ENCODE measurements around the gene TMEM50A. TPM values are rescaled to one million over a fixed set of nuclear protein-coding genes. Genes with fewer than 3 reads are reported as not detected.
"Not testable (repeated sequence)": the region's sequence is repeated elsewhere in the genome, so short reads cannot be mapped to it uniquely, and the experiment has no call there.

Gene TMEM50A
- total RNA-seq: 26.5 TPM

DNA sequence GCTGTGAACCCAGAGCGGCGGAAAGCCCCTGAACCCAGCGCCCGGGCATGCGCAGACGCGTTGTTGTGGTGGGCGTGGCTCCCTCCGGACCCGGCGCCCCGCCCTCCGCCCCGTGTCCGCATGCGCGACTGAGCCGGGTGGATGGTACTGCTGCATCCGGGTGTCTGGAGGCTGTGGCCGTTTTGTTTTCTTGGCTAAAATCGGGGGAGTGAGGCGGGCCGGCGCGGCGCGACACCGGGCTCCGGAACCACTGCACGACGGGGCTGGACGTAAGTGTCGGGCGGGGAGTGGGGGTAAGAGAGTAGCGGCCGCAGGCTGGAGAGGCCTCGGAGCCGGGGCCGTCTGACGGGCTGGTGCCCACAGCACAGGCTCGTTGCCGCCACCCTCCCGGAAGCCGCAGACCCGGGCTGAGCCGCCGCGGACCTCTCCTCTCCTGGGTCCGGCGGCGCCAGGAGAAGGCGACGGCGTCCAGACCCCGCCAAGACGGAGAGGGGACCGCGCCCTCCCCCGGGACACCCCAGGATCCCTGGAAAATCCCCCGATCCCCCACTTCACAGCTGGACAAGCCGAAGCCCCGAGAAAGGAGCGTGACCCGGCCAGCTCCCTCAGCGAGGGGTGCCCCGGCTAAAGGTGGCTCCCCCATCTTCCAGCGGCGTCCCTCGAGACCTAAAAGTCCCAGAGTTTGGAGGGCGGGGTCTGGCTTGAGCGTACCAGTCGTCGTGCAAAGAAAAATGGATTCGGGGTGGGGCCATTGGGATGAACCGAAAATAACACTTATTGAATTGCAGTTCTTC is at the start of gene TMEM50A:
Gene TMEM50A, plus strand, starts transcription at position 147 of the 794 bp plus-strand sequence. CDS start 2,153 bp downstream, outside the sequence.
- ATAC-seq: peak; percentile 91

DNA sequence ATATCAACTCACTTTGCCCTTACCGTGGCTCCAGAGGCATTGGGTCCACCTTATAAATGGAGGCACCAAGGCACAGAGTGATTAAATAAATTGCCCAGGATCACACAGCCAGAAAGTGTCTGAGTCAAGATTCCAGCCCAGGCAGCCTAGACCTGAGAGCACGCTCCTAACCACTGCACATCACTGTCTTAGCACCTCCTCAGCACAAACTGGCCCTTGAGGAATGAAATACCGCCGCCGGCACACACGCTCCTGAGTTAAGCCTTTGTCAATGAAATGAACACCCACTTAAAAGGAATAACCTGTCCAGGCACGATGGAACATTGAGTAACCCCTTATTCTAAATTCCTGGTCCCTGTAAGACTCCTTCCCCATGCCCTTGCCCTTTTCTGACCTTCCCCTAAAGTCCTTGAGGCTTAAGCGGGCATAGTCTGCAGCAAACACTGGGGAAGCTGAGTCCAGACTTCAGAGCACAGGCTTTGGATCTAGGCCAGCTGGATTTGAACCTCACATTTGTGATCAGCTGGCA is 49.5 kb upstream of the TMEM50A start:
- ATAC-seq; DNase-seq (ENCODE audit: low spot score): not testable (repeated sequence)

More for the DNA sequence above, at the start of gene TMEM50A:
- peak; percentile 92 for DNase-seq (ENCODE audit: low spot score)

DNA sequence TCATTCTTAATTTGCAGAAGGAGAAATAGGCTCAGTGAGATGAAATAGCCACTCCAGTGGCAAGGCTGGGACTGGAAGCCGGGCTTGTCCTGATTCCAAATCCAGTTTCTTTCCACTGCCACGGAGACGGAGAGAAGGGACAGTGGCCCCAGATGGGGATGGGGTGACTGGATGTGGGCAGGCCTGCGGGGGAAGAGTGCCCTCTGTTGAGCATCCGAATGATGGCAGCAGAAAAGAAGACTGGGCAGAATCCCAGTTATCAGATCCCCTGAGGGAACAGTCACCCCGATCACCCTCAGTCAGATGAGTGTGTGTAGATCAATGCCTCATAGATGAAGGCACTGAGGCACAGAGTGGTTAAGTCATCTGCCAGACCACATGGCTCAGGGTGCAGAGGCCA is 48.1 kb upstream of the TMEM50A start:
- ATAC-seq: peak; percentile 96
- DNase-seq (ENCODE audit: low spot score): not testable (repeated sequence)

DNA sequence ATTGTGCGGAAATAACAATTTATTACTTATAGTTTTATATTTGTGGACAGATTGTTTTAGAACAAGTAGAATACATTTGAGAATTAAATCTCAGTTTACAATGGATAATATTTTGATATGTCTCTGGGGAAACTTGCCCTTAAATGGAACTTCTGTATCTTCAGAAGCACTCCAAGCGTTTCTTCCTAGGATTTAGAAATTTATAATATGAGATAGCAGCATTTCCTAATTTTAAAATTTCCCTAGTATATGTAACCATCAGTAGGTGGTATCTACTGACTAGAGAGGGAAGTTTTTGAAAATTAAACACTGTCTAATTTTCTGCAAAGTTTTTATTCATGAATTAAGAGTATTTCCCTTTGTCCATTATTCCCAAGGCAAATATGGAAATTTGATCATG is 44.7 kb upstream of the TMEM50A start:
- ATAC-seq; DNase-seq (ENCODE audit: low spot score): not testable (repeated sequence)

DNA sequence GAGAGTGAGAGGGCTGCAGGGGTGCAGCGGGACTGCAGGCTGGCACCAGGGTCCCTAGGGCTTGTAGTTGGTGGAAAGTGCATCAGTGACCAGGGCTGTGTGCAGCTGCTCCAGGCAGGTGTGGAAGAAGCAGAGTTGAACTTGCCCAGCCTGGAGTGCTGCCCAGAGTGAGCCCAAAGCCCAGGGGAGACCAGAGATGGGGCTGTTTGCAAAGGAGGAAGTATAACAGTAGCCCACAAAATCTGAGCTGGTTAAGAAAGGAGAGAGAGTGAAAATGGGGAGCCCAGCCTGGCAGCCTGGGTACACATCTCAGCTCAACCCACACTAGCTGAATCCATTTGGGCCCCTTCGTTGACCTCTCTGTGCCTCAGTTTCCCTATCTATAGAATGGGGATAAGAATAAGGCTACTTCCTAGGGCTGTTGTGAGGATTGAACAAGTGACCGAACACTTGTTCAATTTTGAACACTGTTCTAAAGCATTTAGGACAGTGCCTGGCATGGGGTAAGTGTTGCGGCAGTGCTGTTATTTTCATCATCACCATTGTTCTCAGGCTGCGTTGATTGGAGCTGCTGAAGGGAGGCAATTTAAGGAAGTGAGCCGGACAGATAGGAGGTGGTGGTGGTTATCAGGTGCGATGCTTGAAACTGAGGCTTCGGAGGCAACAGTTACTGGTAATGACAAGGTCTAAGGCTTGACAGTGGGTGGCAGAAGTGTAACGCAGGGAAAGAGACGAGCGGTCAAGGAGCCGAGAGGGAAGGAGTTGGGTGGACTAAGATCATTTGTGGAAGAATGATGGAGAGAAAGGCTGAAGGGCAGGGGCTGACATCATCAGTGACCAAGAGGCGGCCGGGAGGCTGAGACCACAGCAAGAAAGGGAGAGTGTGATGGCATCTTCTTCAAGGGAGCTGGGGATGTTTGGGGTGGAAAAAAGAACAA is 43.0 kb upstream of the TMEM50A start:
- DNase-seq (ENCODE audit: low spot score); ATAC-seq: not testable (repeated sequence)

DNA sequence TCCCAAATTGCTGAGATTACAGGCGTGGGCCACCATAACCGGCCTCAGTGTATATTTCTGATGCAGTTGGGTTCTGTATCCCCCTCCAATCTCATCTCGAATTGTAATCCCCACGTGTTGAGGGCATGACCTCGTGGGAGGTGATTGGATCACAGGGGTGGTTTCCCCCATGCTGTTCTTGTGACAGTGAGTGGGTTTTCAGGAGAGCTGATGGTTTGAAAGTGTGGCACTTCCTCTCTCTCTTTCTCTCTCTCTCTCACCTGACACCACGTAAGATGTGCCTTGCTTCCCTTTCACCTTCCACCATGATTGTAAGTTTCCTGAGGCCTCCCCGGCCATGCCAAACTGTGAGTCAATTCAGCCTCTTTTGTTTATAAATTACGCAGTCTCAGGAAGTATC is 41.6 kb upstream of the TMEM50A start:
- ATAC-seq; DNase-seq (ENCODE audit: low spot score): not testable (repeated sequence)

DNA sequence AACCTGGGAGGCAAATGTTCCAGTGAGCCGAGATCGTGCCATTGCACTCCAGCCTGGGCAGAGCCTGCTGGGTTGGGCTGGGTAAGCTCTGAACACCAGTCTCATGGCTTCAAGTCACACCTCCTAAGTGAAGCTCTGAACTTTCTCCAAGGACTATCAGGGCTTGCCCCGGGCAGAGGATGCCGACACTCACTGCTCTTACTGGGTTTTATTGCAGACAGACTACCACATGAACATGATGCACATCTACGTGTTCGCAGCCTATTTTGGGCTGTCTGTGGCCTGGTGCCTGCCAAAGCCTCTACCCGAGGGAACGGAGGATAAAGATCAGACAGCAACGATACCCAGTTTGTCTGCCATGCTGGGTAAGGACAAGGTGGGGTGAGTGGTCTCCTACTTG is 37.4 kb upstream of the TMEM50A start:
- not testable (repeated sequence) for ATAC-seq; DNase-seq (ENCODE audit: low spot score)

DNA sequence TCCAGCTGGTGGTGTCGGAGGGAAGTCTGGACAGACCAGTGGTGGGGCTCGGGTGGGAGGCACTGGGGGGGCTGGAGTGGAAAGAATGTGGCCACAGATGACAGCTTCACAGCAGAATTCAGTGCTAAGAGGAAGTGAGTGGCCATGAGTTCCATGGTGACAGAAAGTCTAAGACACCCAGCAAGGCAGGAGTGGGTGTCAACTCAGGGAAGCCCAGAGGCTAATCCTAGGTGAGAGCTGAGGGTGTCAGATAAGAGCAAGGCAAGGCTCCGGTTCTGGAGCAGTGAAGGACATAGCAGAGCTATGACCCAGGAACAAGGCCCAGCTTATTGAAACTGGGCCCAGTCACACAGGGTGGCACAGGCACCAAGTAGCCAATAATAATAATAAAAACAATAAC is 35.8 kb upstream of the TMEM50A start:
- not testable (repeated sequence) for ATAC-seq; DNase-seq (ENCODE audit: low spot score)

DNA sequence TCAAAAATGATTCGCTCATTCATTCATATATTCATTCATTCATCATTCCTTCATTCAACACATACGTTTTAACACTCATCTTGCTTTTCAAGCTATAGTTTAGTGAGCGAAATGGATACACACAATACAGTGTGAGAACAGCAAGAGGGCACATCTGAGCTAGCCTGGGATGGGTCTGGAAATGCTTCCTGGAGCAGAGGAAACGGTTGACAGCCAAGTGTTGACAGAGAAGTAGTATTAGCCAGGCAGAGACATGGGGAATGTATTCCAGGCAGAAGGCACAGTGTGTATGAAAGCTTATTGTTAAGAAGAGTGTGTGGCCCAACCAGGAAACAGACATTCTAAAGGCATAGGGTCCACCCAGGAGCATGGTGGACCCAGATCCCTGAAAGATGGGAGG is 33.2 kb upstream of the TMEM50A start:
- DNase-seq (ENCODE audit: low spot score): not testable (repeated sequence)
- peak; percentile 37 for ATAC-seq

DNA sequence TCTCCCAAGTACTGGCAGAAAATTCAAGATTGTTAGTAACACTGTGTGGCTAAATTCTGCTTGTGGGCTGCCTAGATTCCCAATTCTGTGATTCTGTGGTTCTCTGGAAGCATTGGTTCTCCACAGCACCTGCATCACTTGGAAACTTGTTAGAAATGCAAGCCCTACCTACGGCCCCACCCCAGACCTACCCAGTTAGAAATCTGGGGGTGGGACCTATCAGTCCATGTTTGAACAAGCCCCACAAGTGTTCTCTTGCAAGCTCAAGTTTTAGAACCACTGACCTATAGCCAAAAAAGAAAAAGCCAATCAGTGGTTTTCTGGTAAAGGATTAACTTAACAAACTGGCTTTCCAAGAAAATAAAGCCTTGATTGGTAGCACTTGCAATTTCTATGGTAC is 30.0 kb upstream of the TMEM50A start:
- ATAC-seq: not testable (repeated sequence)

DNA sequence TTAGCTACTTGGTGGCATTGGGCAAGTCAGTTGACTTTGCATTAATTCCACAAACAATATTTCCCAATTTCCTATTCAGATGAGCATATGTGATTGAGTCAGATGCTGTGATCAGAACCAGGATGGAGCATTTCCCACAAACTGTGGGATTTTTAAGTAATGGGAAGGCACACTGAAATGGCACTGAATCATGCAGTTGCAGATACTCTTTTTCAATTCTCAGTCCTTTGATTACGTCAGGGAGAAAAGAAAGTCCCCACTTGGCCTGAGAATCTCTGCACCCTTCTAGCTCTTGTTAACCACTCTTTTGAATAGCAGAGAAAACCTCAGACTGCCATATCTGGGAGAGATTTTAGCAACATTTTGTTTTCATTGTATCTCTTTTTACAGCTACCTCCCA is 29.0 kb upstream of the TMEM50A start:
- not testable (repeated sequence) for DNase-seq (ENCODE audit: low spot score); ATAC-seq

More for the DNA sequence above, 30.0 kb upstream of the TMEM50A start:
- not testable (repeated sequence) for DNase-seq (ENCODE audit: low spot score)

DNA sequence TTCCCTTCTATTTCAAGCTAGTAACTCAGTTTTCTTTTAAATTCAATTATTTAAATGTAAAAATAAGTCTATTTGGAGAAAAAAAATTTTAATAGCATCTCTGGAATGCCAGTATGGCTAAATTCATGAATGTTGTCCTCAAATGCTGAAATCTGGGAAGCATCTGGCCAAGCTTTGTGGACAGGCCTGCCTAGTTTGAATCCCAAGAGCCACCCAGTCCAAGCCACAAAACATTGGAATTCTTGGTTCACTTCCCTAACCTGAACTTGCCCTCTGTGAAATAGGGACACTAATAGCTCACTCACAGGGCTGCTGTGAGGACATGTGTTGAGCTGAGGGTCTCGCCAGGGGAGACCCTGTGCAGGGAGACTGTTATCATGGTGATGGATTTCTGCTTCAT is 28.6 kb upstream of the TMEM50A start:
- DNase-seq (ENCODE audit: low spot score); ATAC-seq: not testable (repeated sequence)

DNA sequence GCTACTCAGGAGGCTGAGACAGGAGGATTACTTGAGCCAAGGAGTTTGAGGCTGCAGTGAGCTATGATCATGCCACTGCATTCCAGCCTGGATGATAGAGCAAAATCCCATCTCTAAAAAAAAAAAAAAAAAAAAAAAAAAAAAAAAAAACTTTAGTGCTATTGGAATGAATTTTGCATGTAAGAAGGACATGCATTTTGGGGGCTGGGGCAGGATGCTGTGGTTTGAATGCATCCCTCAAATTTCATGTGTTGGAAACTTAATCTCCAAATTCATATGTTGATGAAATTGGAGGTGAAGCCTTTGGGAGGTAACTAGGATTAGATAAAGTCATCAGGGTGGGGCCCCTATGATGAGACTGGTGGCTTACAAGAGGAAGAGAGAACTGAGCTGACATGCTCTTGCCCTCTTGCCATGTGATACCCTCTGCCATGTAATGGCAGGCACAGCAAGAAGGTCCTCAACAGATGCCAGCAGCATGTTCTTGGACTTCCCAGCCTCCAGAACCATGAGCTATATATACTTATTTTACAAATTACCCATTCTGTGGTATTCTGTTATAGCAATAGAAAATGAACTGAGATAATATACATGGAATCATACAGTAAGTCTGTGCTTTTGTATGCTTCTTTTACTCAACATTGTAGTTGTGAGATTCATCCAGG is 25.2 kb upstream of the TMEM50A start:
- DNase-seq (ENCODE audit: low spot score); ATAC-seq: not testable (repeated sequence)

DNA sequence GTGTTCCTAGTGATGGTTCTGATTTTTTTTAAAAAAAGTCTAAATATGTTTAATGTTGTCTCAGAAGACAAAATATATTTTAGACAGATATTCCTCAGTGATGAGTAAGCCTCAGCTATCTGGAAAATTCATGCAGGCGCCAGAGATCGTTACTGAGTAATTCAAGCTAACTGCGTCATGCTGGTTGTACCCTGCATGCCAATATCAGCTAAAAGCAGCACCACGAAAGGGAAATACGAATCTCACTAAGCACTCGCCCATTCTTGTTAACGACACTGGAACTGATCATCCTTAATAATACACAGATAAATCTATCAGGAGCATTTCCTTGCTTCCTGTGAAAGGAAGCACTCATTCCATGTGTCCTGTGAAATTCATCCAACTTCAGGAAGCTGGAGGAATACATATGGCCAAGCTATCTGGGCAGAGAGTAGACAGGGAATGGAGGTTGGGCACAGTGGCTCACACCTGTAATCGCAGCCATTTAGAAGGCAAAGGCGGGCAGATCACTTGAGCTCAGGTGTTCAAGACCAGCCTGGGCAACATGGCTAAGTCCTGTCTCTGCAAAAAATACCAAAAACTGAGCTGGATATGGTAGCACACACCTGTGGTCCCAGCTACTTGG is 17.7 kb upstream of the TMEM50A start:
- not testable (repeated sequence) for ATAC-seq

DNA sequence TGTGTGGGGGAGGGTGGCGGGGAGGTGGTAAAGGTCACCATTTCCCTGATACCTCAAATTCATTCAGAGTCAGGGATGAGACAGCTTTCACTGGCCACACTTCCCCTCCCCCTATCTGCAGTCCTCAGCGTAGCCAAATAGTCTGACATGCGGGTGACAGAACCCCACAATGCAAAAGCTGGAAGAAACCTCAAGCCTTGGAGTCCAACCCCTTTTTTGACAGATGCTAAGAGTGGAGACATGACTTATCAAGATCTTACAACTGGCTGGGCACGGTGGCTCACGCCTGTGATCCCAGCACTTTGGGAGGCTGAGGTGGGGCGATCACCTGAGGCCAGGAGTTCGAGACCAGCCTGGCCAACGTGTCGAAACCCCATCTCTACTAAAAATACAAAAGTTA is 16.0 kb upstream of the TMEM50A start:
- DNase-seq (ENCODE audit: low spot score): peak; percentile 24
- not testable (repeated sequence) for ATAC-seq

More for the DNA sequence above, 17.7 kb upstream of the TMEM50A start:
- peak; percentile 18 for DNase-seq (ENCODE audit: low spot score)

DNA sequence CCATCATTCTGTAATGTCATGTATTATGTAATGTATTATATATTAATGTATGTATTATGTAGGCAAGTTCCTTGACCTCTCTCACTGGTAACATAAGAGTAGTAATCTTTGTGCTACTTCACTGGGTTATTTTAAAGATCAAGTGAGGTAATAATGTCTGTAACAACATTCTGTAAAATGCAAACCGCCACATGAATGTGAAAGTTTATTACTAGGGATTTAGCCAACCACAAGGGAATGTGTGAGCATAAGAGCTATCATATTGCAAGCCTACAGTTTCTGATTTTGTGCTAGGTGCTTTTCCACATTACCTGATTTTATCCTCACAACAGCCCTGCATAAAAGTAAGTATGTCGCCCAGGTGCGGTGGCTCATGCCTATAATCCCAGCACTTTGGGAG is 13.7 kb upstream of the TMEM50A start:
- DNase-seq (ENCODE audit: low spot score); ATAC-seq: not testable (repeated sequence)

DNA sequence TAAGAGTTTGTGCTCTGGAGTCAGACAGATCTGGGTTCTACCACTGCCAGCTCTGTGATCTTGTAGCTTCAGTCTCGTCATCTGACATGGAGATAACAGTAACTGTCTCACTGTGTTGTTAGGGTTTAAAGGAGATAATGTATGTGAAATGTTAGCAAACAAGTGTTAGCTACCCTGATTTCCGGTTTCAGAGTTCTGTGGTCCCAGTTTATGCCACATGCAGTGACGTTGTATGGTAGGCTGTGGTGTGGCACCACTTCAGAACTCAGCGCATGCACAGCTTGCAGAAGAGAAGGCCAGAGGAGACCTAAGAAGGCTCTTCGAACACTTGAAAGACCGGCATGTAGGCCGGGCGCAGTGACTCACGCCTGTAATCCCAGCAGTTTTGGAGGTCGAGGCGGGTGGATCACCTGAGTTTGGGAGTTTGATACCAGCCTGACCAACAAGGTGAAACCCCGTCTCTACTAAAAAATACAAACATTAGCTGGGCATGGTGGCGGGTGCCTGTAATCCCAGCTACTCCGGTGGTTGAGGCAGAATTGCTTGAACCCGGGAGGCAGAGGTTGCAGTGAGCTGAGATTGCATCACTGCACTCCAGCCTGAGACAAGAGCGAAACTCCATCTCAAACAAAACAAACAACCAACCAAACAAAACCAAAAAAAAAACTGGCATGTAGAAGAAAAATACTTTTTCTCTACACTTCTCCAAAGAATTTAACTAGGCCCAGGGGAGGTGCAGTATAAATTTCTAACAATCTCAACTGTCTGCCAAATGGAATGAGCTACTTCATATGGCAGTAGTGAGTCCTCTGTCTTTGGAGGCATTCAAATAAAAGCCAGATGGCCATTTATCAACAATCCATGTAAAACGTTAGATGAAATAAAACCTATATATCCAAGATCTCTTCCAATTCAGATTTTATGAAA is 10.0 kb upstream of the TMEM50A start:
- DNase-seq (ENCODE audit: low spot score): not testable (repeated sequence)
- ATAC-seq: peak; percentile 39

DNA sequence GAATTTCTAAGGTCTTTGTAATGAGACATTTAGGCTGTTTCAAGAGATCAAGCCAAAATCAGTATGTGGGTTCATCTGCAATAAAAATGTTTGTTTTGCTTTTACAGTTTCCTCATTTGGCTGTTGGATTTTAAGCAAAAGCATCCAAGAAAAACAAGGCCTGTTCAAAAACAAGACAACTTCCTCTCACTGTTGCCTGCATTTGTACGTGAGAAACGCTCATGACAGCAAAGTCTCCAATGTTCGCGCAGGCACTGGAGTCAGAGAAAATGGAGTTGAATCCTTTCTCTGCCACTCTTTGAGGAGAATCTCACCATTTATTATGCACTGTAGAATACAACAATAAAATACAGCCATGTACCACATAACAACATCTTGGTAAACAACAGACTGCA is 9.3 kb upstream of the TMEM50A start:
- not testable (repeated sequence) for DNase-seq (ENCODE audit: low spot score); ATAC-seq

DNA sequence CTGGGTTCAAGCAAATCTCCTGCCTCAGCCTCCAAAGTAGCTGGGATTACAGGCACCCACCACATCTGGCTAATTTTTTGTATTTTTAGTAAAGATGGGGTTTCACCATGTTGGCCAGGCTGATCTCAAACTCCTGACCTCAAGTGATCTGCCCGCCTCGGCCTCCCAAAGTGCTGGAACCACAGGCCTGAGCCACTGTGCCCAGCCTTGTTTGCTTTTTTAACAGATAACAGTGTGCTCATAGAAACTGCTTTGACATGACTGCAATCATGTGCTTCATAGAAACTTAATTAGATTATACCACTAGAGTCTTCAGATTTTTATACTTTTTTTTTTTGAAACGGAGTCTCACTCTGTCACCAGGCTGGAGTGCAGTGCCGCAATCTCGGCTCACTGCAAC is 8.8 kb upstream of the TMEM50A start:
- not testable (repeated sequence) for DNase-seq (ENCODE audit: low spot score)
- ATAC-seq: peak; percentile 67

All from left lobe of liver (tissue), 2 donors.